ENCODE data around the gene FZD10.

Gene FZD10

GRCh38 chr12:130183585-130184370, 21.5 kb downstream of the FZD10 start:
- DNase-seq, result no peak

DNA sequence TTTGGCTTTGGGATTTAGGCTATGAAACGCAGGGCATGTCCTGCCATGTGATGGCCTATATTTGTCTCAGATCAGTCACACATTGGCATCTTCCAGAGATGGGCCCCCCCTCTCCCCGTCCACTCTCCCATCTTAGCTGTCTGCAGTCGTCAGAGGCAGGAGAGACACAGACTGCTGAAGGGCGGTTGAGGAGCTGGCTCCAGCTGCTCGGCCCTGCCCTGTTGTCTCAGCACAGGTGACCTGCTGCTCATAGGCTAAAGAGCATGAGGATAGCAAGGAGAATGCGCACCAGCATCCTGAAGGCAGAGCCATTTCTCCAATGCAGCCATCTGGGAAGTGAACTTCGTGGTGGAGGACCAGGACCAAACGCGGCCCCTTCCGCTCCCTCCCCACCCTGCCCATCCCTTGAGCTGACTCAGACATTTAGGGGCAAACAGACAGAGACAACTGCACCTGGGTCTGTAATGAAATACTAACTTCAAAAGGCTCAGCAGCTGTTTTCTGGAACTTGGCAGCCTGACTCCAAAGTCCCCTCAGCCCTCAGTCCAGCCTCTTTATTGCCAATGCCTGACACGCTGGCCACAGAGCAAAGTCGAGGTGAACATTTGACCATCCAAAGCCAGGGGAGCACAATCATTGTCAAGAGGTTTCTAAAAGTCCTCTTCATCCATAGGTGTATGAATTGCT, 22.3 kb downstream of the FZD10 start:
- DNase-seq, result no peak

- no peak for DNase-seq
Measured at GRCh38 chr12:130185455-130186391, 23.5 kb downstream of the FZD10 start.

GRCh38 chr12:130186651-130187268, 24.5 kb downstream of the FZD10 start:
- DNase-seq, result no peak

DNA sequence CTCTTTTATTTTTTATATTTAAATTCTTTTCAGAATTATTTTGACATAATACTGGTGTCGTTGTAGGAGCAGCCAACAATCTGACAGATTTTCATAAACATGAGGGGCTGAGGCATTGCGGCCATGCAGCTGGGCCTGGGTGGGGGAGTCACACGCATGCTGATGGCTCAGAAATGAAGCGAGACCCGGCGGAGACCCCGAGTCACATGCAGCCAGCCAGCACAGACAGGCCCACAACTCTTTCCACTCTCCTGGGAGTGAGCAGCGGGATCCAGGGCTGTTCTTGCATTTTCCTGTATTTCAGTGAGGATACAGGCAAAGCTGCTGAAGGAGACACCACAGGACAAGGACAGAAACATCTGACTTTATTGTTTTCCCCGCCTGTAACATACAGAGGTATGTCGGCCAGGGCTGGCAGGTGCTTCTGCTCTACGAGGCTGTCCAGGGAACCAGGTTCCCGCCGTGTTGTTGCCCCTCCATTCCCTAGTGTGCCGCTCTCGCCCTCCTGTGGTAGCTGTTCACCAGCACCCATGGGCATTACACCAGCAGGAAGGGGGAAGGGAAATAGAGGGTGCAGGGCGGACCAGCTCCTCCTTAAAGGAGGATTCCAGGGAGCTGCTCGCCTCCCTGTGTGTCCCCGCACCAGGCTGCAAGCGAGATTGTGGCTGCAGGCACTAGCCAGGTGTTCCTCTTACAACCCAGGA, 30.5 kb downstream of the FZD10 start:
- no peak for DNase-seq

DNA sequence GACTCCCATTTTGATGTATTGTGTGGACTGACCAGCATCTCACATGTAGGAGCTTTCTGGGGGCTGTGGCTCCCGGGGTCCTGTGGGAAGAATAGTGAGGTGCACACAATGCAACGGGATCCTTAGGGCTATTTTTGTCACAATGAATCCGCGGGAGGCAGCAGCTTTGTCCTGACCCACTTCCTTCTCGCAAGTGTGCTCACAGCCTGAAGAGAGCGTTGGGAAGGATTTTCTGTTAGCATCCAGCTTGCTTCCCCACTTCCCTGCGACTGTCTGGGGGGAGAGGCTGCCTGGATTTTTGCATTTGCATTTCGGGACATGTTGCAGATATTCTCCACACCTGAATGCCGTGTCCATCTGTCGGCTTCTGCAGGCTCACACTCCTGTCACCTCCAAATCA, 31.9 kb downstream of the FZD10 start:
- DNase-seq, result no peak

GRCh38 chr12:130195369-130195768, 33.1 kb downstream of the FZD10 start:
- no peak for DNase-seq

- no peak for DNase-seq
Measured at GRCh38 chr12:130195776-130196175, 33.5 kb downstream of the FZD10 start.

DNA sequence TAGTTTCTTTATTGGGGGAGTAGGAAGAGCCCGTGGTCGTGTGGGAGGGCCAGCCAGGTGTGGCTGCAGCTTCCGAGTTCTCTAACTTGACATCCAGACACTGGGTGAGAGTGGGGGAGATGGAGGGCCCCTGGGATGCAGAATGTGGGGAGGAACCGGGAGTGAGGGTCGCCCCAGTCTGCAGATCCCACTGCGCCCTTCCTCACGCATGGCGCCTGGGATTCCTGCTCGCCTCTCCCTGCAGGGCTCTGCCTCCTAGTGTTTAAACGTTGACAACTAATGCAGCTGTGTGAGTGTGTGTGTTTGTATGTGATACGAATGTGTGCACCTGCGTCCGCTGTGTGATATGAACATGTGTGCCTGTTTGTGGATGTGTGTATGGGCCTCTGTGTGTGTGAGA, 34.6 kb downstream of the FZD10 start:
- DNase-seq, result no peak

GRCh38 chr12:130198026-130198662, 35.9 kb downstream of the FZD10 start:
- DNase-seq, result no peak

DNA sequence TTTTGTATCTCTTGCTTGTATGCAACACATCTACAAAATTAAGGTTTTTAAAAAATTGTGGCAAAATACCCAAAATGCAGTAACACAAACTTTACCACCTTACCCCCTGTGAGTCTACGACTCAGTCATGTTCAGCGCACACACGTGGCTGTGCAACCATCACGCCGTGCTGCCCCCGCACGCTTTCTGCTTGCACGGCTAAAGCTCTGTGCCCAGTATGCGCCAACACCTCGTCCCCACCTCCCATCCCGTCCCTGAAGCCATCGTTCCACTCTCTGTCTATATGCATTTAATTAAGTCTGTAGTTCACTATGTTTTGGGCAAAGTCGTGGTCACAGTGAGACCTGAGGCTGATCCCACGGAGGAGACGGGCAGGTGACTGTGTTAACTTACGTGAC, 36.4 kb downstream of the FZD10 start:
- no peak for DNase-seq

DNA sequence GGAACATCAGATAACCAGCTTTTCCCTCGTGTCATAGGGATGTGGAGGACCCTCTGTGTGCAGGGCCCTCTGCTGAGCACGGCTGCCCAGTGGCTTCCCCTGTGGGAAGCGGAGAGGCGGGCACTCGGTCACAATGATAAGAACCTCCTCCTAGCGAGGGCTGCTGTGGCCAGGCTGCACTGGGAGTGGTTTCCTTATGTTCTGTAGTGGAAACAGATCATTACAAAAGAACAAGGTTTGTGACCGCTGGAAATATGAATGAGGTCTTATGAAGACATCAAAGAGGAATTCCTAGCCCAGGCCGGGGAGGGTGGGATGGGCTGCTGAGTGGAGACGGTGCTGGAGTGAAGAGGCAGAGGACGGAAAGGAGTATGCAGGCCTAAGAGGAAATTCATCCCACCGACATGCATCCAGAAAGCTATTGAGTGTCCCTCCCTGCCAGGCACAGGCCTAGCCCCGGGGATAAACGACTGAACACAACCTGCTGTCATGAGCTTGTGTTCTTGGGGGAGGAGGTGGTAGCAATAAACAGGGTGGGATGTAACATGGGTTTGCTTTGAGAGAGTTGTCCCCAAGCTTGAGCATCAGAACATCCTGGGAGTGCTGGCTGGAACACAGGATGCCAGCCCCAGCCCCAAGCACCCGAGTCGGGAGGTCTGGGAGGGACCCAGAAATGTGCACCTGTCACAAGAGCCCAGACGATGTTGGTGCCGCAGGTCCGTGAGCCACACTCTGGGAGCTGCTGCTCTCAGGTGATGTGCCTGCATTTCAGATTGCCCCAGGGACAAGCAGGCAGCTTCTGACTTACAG, 37.5 kb downstream of the FZD10 start:
- no peak for DNase-seq

GRCh38 chr12:130200445-130200844, 38.2 kb downstream of the FZD10 start:
- no peak for DNase-seq

GRCh38 chr12:130201037-130201436, 38.8 kb downstream of the FZD10 start:
- no peak for DNase-seq

DNA sequence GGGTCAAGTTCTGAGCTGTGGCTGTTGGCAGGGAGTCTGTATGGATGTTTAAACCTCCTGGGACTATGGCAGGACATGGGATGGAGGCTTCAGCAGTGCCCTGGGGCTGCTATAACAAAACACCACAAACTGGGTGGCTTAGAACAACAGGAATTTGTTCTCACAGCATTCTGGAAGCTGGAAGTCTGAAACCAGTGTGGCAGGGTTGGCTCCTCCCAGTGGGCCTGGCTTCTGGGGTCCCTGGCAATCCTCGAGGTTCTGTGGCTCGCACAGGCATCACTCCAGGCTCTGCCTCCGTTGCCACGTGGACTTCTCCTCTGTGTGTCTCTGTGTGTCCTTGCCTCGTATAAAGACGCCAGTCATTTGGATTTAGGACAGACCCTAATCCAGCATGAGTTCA, 39.9 kb downstream of the FZD10 start:
- DNase-seq, result no peak

- no peak for DNase-seq
Measured at GRCh38 chr12:130203151-130203550, 40.9 kb downstream of the FZD10 start.

- no peak for DNase-seq
Measured at GRCh38 chr12:130204541-130204953, 42.3 kb downstream of the FZD10 start.

GRCh38 chr12:130205495-130205894, 43.2 kb downstream of the FZD10 start:
- DNase-seq, result no peak

- no peak for DNase-seq
Measured at GRCh38 chr12:130212384-130212989, 50.2 kb downstream of the FZD10 start.

DNA sequence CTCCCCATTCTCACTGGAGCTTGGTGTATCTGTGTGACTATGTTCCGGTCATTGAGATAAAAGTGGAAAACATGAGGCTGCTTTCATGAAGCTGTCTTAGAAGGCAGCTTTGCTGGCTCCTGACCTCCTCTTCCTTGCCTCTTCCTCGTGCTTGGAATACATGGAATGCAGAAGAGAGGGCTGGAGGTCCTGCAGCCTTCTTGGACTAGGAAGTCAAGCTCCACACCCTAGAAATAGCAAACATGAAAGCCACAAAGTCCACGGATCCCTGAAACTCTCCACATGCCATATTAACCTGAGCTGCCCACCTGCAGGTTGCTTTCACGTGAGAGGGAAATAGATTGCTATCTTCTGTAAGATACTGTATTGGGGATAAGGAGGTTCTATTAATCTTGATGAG, 51.0 kb downstream of the FZD10 start:
- no peak for DNase-seq

Data from NCI-H1105 (cell line).